ENCODE data around the gene TLE4. TPM values are rescaled to one million over a fixed set of nuclear protein-coding genes. Genes with fewer than 3 reads are reported as not detected.

The TLE4 gene
- total RNA-seq, 1 donor from 2014 or later, result 102 TPM

- Mint-ChIP-seq H3K9me3 (ENCODE audit: unreplicated experiment) (no peaks in the 10 kb centered on the region), H3K4me1 (ENCODE audit: unreplicated experiment) (peaks cover 46% of the 10 kb centered on the region), H3K36me3 (ENCODE audit: unreplicated experiment) (peaks cover 21% of the 10 kb centered on the region), H3K27ac (ENCODE audit: unreplicated experiment) (peak overlapping the region; percentile 65), H3K4me3 (ENCODE audit: unreplicated experiment) (peak overlapping the region; percentile 68), H3K27me3 (ENCODE audit: unreplicated experiment) (no peaks in the 10 kb centered on the region)
- DNase-seq (ENCODE audit: extremely low spot score, unreplicated experiment), result no peak
- TF ChIP-seq CTCF (IDR thresholded peaks at IDR 0.05), result no peak
These were observed 3.8 kb downstream of the TLE4 start for GRCh38 chr9:79575547-79575946.

- no peak for TF ChIP-seq CTCF (IDR thresholded peaks at IDR 0.05)
- H3K4me1 Mint-ChIP-seq (ENCODE audit: unreplicated experiment), result peaks cover 72% of the 10 kb centered on the region
- peak overlapping the region; percentile 61 for H3K4me3 Mint-ChIP-seq (ENCODE audit: unreplicated experiment)
- no peaks in the 10 kb centered on the region for H3K27me3 Mint-ChIP-seq (ENCODE audit: unreplicated experiment)
- peak overlapping the region; percentile 89 for H3K27ac Mint-ChIP-seq (ENCODE audit: unreplicated experiment)
- DNase-seq (ENCODE audit: extremely low spot score, unreplicated experiment), result no peak
- H3K36me3 Mint-ChIP-seq (ENCODE audit: unreplicated experiment), result peaks cover 35% of the 10 kb centered on the region
- H3K9me3 Mint-ChIP-seq (ENCODE audit: unreplicated experiment), result no peaks in the 10 kb centered on the region
These were observed 6.4 kb downstream of the TLE4 start for GRCh38 chr9:79577969-79578723.

- Mint-ChIP-seq H3K36me3 (ENCODE audit: unreplicated experiment) (peaks cover 33% of the 10 kb centered on the region), H3K9me3 (ENCODE audit: unreplicated experiment) (no peaks in the 10 kb centered on the region), H3K27me3 (ENCODE audit: unreplicated experiment) (no peaks in the 10 kb centered on the region), H3K27ac (ENCODE audit: unreplicated experiment) (peak overlapping the region; percentile 89), H3K4me1 (ENCODE audit: unreplicated experiment) (peaks cover 76% of the 10 kb centered on the region), H3K4me3 (ENCODE audit: unreplicated experiment) (no peak overlapping the region)
- TF ChIP-seq CTCF (IDR thresholded peaks at IDR 0.05), result no peak
- DNase-seq (ENCODE audit: extremely low spot score, unreplicated experiment), result no peak
These were observed 7.1 kb downstream of the TLE4 start for GRCh38 chr9:79578891-79579290.

GRCh38 chr9:79579624-79580023 lies 7.9 kb downstream of the TLE4 start:
- peaks cover 81% of the 10 kb centered on the region for H3K4me1 Mint-ChIP-seq (ENCODE audit: unreplicated experiment)
- DNase-seq (ENCODE audit: extremely low spot score, unreplicated experiment), result no peak
- peaks cover 36% of the 10 kb centered on the region for H3K36me3 Mint-ChIP-seq (ENCODE audit: unreplicated experiment)
- TF ChIP-seq CTCF (IDR thresholded peaks at IDR 0.05), result no peak
- H3K27ac Mint-ChIP-seq (ENCODE audit: unreplicated experiment), result peak overlapping the region; percentile 89
- no peaks in the 10 kb centered on the region for H3K9me3 Mint-ChIP-seq (ENCODE audit: unreplicated experiment)
- no peak overlapping the region for H3K4me3 Mint-ChIP-seq (ENCODE audit: unreplicated experiment)
- no peaks in the 10 kb centered on the region for H3K27me3 Mint-ChIP-seq (ENCODE audit: unreplicated experiment)

GRCh38 chr9:79580055-79580454 lies 8.3 kb downstream of the TLE4 start:
- TF ChIP-seq CTCF (IDR thresholded peaks at IDR 0.05), result no peak
- Mint-ChIP-seq H3K4me3 (ENCODE audit: unreplicated experiment) (no peak overlapping the region), H3K9me3 (ENCODE audit: unreplicated experiment) (no peaks in the 10 kb centered on the region), H3K4me1 (ENCODE audit: unreplicated experiment) (peaks cover 83% of the 10 kb centered on the region), H3K36me3 (ENCODE audit: unreplicated experiment) (peaks cover 37% of the 10 kb centered on the region), H3K27me3 (ENCODE audit: unreplicated experiment) (no peaks in the 10 kb centered on the region), H3K27ac (ENCODE audit: unreplicated experiment) (peak overlapping the region; percentile 20)
- no peak for DNase-seq (ENCODE audit: extremely low spot score, unreplicated experiment)
